Endodermal cell (in vitro differentiated cells): ENCODE measurements around the gene IGSF1. TPM values are rescaled to one million over a fixed set of nuclear protein-coding genes. Genes with fewer than 3 reads are reported as not detected.

Experiments used
- DNase-seq: peaks from one replicate; pipeline ENCODE4 v3.0.0-alpha.2; 2017
- H3K27ac ChIP-seq: 2 replicates; pipeline ENCODE4 v1.5.1; 2013; ENCODE audit warnings: mild to moderate bottlenecking, low read depth, low read length, moderate library complexity
- H3K27me3 ChIP-seq: 2 replicates; pipeline ENCODE4 v1.6.1; 2013; ENCODE audit warnings: mild to moderate bottlenecking, low read length, moderate library complexity; ENCODE audit not compliant: insufficient read depth, control insufficient read depth, poor library complexity, severe bottlenecking
- H3K36me3 ChIP-seq: 2 replicates; pipeline ENCODE4 v1.7.0; 2013; ENCODE audit warnings: mild to moderate bottlenecking, low read length, moderate library complexity; ENCODE audit not compliant: control insufficient read depth, insufficient read depth
- H3K4me1 ChIP-seq: one replicate; pipeline ENCODE4 v1.7.0; 2013; ENCODE audit warnings: low read length; ENCODE audit not compliant: control insufficient read depth, insufficient read depth
- H3K4me3 ChIP-seq: 2 replicates; pipeline ENCODE4 v1.5.1; 2013; ENCODE audit warnings: mild to moderate bottlenecking, low read length, moderate library complexity
- H3K9ac ChIP-seq: 2 replicates; pipeline ENCODE4 v1.6.1; 2013; ENCODE audit warnings: mild to moderate bottlenecking, low read length, moderate library complexity; ENCODE audit not compliant: poor library complexity, severe bottlenecking; ENCODE audit errors: extremely low read depth
- H3K9me3 ChIP-seq: 2 replicates; pipeline ENCODE4 v1.6.1; 2013; ENCODE audit warnings: mild to moderate bottlenecking, low read length, moderate library complexity; ENCODE audit not compliant: control insufficient read depth
- H3K27ac Mint-ChIP-seq: 2 replicates; pipeline ENCODE4 v1.8.0; 2020; ENCODE audit warnings: mixed read lengths
- H3K27me3 Mint-ChIP-seq: 2 replicates; pipeline ENCODE4 v1.8.0; 2021; ENCODE audit warnings: mild to moderate bottlenecking, mixed read lengths; ENCODE audit not compliant: insufficient read depth
- H3K36me3 Mint-ChIP-seq: 2 replicates; pipeline ENCODE4 v1.8.0; 2020; ENCODE audit warnings: low read depth, mixed read lengths
- H3K4me1 Mint-ChIP-seq: 2 replicates; pipeline ENCODE4 v1.8.0; 2020; ENCODE audit warnings: mixed read lengths
- H3K4me3 Mint-ChIP-seq: 2 replicates; pipeline ENCODE4 v1.8.0; 2020; ENCODE audit warnings: mild to moderate bottlenecking, moderate library complexity, mixed read lengths
- H3K9me3 Mint-ChIP-seq: 2 replicates; pipeline ENCODE4 v1.8.0; 2020; ENCODE audit warnings: mild to moderate bottlenecking, mixed read lengths
- CTCF ChIP-seq: fragments of 200-600 bp; sonication (generic); conservative IDR thresholded peaks from 2 replicates; pipeline ENCODE4 v1.5.0; 2021; ENCODE audit warnings: antibody characterized with exemption, mild to moderate bottlenecking
- WGBS, 2 experiments: methylation state at CpG; one replicate each; pipeline versions ENCODE4 v1.1.5 to v1.1.7; 2013; ENCODE audit warnings: missing lambda C conversion rate in 2 of 2, mixed read lengths in 1 of 2; ENCODE audit not compliant: insufficient coverage in 1 of 2, insufficient read length in 1 of 2; 5-methylcytosine and 5-hydroxymethylcytosine counted together
- total RNA-seq, 2 donors: library from RNA; stranded (reverse); fragmentation: NEBNext Ultra II Directional in 1 of 2; extraction: Animal tissue kit (Norgen Biotek cat#: 25700) in 1 of 2; gene quantifications; 2 replicates in 1 of 2; 3 replicates in 1 of 2; pipeline ENCODE4 v1.2.1, GENCODE V29; 2021

Gene IGSF1
- total RNA-seq, 2 donors from 2014 or later = 5.6 to 10.5 TPM

- Histone ChIP-seq H3K9me3 (no peaks in the 10 kb centered on the region), H3K36me3 (no peaks in the 10 kb centered on the region), H3K4me1 (no peaks in the 10 kb centered on the region), H3K9ac (no peak overlapping the region), H3K27me3 (no peaks in the 10 kb centered on the region), H3K4me3 (no peak overlapping the region), H3K27ac (no peak overlapping the region)
- peaks cover 10% of the 10 kb centered on the region for H3K27me3 Mint-ChIP-seq
- no peaks in the 10 kb centered on the region for H3K9me3 Mint-ChIP-seq
- DNase-seq = no peak
- 93% methylated on average over 2 of the region's 4 CpGs; no CpG with 5 or more reads in 1 of the 2 experiments for WGBS, 2 experiments
- no peak overlapping the region for H3K27ac Mint-ChIP-seq
- H3K36me3 Mint-ChIP-seq = no peaks in the 10 kb centered on the region
- no peak for TF ChIP-seq CTCF
- H3K4me1 Mint-ChIP-seq = peaks cover 16% of the 10 kb centered on the region
- no peak overlapping the region for H3K4me3 Mint-ChIP-seq
Observed at GRCh38 chrX:131279617-131280016, 9.5 kb downstream of the IGSF1 start.

- peaks cover 16% of the 10 kb centered on the region for H3K4me1 Mint-ChIP-seq
- 95% methylated on average over 5 of the region's 10 CpGs; no CpG with 5 or more reads in 1 of the 2 experiments for WGBS, 2 experiments
- no peaks in the 10 kb centered on the region for H3K4me1 ChIP-seq
- no peak overlapping the region for H3K9ac ChIP-seq
- no peak overlapping the region for H3K27ac Mint-ChIP-seq
- H3K36me3 Mint-ChIP-seq = no peaks in the 10 kb centered on the region
- no peaks in the 10 kb centered on the region for H3K27me3 ChIP-seq
- H3K4me3 ChIP-seq = no peak overlapping the region
- DNase-seq = no peak
- H3K4me3 Mint-ChIP-seq = no peak overlapping the region
- no peaks in the 10 kb centered on the region for H3K9me3 ChIP-seq
- no peaks in the 10 kb centered on the region for H3K9me3 Mint-ChIP-seq
- no peak overlapping the region for H3K27ac ChIP-seq
- peaks cover 10% of the 10 kb centered on the region for H3K27me3 Mint-ChIP-seq
- H3K36me3 ChIP-seq = no peaks in the 10 kb centered on the region
- TF ChIP-seq CTCF = no peak
Observed at GRCh38 chrX:131279197-131279596, 9.9 kb downstream of the IGSF1 start.

GRCh38 chrX:131277543-131278136 is 11.5 kb downstream of the IGSF1 start:
- Mint-ChIP-seq H3K4me3 (no peak overlapping the region), H3K9me3 (no peaks in the 10 kb centered on the region), H3K4me1 (peaks cover 25% of the 10 kb centered on the region), H3K36me3 (no peaks in the 10 kb centered on the region), H3K27ac (no peak overlapping the region), H3K27me3 (peaks cover 10% of the 10 kb centered on the region)
- 85% methylated on average over 11 of the region's 11 CpGs; no CpG with 5 or more reads in 1 of the 2 experiments for WGBS, 2 experiments
- no peak for TF ChIP-seq CTCF
- Histone ChIP-seq H3K9ac (no peak overlapping the region), H3K4me1 (no peaks in the 10 kb centered on the region), H3K9me3 (no peaks in the 10 kb centered on the region), H3K27ac (no peak overlapping the region), H3K27me3 (no peaks in the 10 kb centered on the region), H3K4me3 (no peak overlapping the region), H3K36me3 (no peaks in the 10 kb centered on the region)
- no peak for DNase-seq
